GM23248 (cell line): ENCODE measurements around the gene COQ8B.

ENCODE experiments used
- EZH2 ChIP-seq: fragments of 200-600 bp; sonication (generic); IDR thresholded peaks from 2 replicates; pipeline ENCODE4 v1.6.1; 2018; ENCODE audit warnings: antibody characterized with exemption, mild to moderate bottlenecking; ENCODE audit not compliant: insufficient read depth, poor library complexity, severe bottlenecking
- EZH2phosphoT487 ChIP-seq: fragments of 200-600 bp; sonication (generic); IDR thresholded peaks from 2 replicates; pipeline ENCODE4 v1.6.1; 2018; ENCODE audit warnings: antibody characterized with exemption, moderate library complexity, mild to moderate bottlenecking, low read depth; ENCODE audit not compliant: insufficient read depth

- TF ChIP-seq EZH2: no peak
- no peak for TF ChIP-seq EZH2phosphoT487
Measured at GRCh38 chr19:40726279-40726678, 9.6 kb upstream of the COQ8B start.
